Measurements from ENCODE around the gene COPS3. TPM values are rescaled to one million over a fixed set of nuclear protein-coding genes. Genes with fewer than 3 reads are reported as not detected.
"Not testable (repeated sequence)": the region's sequence is repeated elsewhere in the genome, so short reads cannot be mapped to it uniquely, and the experiment has no call there.

Gene COPS3
- polyA plus RNA-seq, 6 donors from 2014 or later: 80.2 to 117 (median 94.2) TPM

GRCh38 chr17:17289086-17289485 is 8.0 kb upstream of the COPS3 start:
- no peaks in the 10 kb centered on the region for H3K9me3 Mint-ChIP-seq
- DNase-seq: no peak
- H3K4me1 Mint-ChIP-seq: no peaks in the 10 kb centered on the region
- no peak overlapping the region for H3K27ac Mint-ChIP-seq
- no peak for ATAC-seq (ENCODE audit: low read depth in 2 of 2)
- H3K27me3 Mint-ChIP-seq: no peaks in the 10 kb centered on the region
- H3K4me3 Mint-ChIP-seq: peak overlapping the region in 1 of 8 donors; percentile 35
- no peaks in the 10 kb centered on the region for H3K36me3 Mint-ChIP-seq

DNA sequence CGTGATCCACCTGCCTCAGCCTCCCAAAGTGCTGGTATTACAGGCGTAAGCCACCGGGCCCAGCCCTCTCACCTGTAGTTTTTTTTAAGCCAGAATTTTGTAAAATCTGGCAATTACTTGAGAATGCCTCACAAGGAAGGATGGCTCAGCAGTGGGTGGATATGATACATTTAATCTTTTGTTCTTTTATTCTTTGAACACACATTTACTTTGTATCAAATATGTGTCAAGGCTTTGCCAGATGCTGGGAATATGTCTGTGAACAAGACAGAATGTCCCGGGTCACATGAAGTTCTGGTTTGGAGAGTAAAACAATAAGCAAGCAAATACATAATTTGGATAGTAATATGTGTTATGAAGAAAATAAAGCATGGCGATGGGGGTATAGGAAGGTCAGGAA is 4.9 kb upstream of the COPS3 start:
- Mint-ChIP-seq H3K36me3 (no peaks in the 10 kb centered on the region), H3K9me3 (no peaks in the 10 kb centered on the region), H3K27ac (peak overlapping the region in 1 of 6 donors; percentile 49), H3K27me3 (no peaks in the 10 kb centered on the region), H3K4me3 (no peak overlapping the region), H3K4me1 (peaks cover 13 to 14% (median 14%) of the 10 kb centered on the region in 3 donors)
- no peak for ATAC-seq (ENCODE audit: low read depth in 2 of 2)
- no peak for DNase-seq

DNA sequence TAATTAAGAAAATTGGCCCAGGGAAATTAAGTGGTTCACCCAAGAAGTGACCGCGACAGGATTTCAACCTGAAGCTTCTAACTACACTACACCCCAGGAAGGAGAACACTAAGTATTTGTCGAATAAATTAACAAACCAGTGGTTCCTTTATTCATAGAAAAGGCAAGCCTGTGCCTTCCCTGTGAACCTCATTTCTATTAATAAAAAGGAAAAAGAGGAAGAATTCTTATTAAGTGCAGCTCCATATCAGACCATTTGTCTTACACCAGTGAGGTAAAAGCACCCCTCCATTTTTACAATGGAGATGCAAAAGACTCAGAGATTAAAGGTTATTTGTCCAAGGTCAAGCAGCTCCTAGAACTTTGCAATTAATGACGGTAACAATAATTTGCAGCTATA is 1.7 kb downstream of the COPS3 start:
- H3K9me3 Mint-ChIP-seq: no peaks in the 10 kb centered on the region
- H3K4me1 Mint-ChIP-seq: peaks cover 31 to 49% (median 46%) of the 10 kb centered on the region in 3 donors
- no peaks in the 10 kb centered on the region for H3K36me3 Mint-ChIP-seq
- no peak for ATAC-seq (ENCODE audit: low read depth in 2 of 2)
- peak overlapping the region; percentile 77 to 97 (median 93) for H3K4me3 Mint-ChIP-seq
- DNase-seq: no peak
- H3K27ac Mint-ChIP-seq: peak overlapping the region in 2 of 6 donors; percentile 62 to 96
- H3K27me3 Mint-ChIP-seq: no peaks in the 10 kb centered on the region

DNA sequence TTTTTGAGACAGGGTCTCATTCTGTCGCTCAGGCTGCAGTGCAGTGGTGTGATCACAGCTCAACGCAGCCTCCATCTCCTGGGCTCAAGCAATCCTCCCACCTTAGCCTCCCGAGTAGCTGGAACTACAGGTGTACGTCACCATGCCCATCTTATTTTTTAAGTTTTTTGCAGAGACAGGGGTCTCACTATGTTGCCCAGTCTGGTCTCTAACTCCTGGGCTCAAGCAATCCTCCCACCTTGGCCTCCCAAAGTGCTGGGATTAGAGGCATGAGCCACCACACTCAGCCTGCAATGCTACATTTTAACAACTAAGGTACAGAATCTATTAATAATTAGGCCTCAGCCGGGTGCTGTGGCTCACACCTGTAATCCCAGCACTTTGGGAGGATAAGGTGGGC is 3.6 kb downstream of the COPS3 start:
- not testable (repeated sequence) for H3K9me3 Mint-ChIP-seq; H3K27me3 Mint-ChIP-seq; ATAC-seq (ENCODE audit: low read depth in 2 of 2); DNase-seq; H3K36me3 Mint-ChIP-seq
- Mint-ChIP-seq H3K27ac (peak overlapping the region in 3 of 6 donors; percentile 47 to 63 (median 57)), H3K4me1 (peaks cover 26 to 49% (median 45%) of the 10 kb centered on the region in 3 donors), H3K4me3 (peak overlapping the region in 1 of 8 donors; percentile 12)

- no peak overlapping the region for H3K27ac Mint-ChIP-seq
- peaks cover 17 to 37% (median 32%) of the 10 kb centered on the region in 3 donors for H3K4me1 Mint-ChIP-seq
- ATAC-seq (ENCODE audit: low read depth in 2 of 2) (no peak), DNase-seq (no peak)
- H3K27me3 Mint-ChIP-seq: no peaks in the 10 kb centered on the region
- H3K4me3 Mint-ChIP-seq: peak overlapping the region in 1 of 8 donors; percentile 45
- no peaks in the 10 kb centered on the region for H3K9me3 Mint-ChIP-seq
- peaks cover 0 to 7% of the 10 kb centered on the region in 2 donors for H3K36me3 Mint-ChIP-seq
Observed at GRCh38 chr17:17275971-17276370, 5.1 kb downstream of the COPS3 start.

GRCh38 chr17:17269926-17270773 is 10.9 kb downstream of the COPS3 start:
- peaks cover 0 to 12% of the 10 kb centered on the region in 2 donors for H3K36me3 Mint-ChIP-seq
- DNase-seq: no peak
- no peaks in the 10 kb centered on the region for H3K9me3 Mint-ChIP-seq
- H3K4me3 Mint-ChIP-seq: no peak overlapping the region
- H3K27me3 Mint-ChIP-seq: no peaks in the 10 kb centered on the region
- peaks cover 0 to 4% (median 3%) of the 10 kb centered on the region in 3 donors for H3K4me1 Mint-ChIP-seq
- peak in 1 of 2 donors; percentile 25 for ATAC-seq (ENCODE audit: low read depth in 2 of 2)
- H3K27ac Mint-ChIP-seq: no peak overlapping the region

GRCh38 chr17:17264430-17264829 is 16.6 kb downstream of the COPS3 start:
- peak overlapping the region in 1 of 6 donors; percentile 8 for H3K27ac Mint-ChIP-seq
- no peaks in the 10 kb centered on the region for H3K9me3 Mint-ChIP-seq
- ATAC-seq (ENCODE audit: low read depth in 2 of 2) (no peak), DNase-seq (no peak)
- no peaks in the 10 kb centered on the region for H3K4me1 Mint-ChIP-seq
- H3K36me3 Mint-ChIP-seq: peaks cover 0 to 20% of the 10 kb centered on the region in 2 donors
- H3K4me3 Mint-ChIP-seq: no peak overlapping the region
- H3K27me3 Mint-ChIP-seq: no peaks in the 10 kb centered on the region

- Mint-ChIP-seq H3K4me3 (no peak overlapping the region), H3K27me3 (no peaks in the 10 kb centered on the region), H3K27ac (peak overlapping the region in 2 of 6 donors; percentile 11 to 44), H3K4me1 (no peaks in the 10 kb centered on the region), H3K9me3 (no peaks in the 10 kb centered on the region), H3K36me3 (peaks cover 11 to 13% of the 10 kb centered on the region in 2 donors)
- ATAC-seq (ENCODE audit: low read depth in 2 of 2) (no peak), DNase-seq (no peak)
Observed at GRCh38 chr17:17258998-17259397, 22.0 kb downstream of the COPS3 start.

DNA sequence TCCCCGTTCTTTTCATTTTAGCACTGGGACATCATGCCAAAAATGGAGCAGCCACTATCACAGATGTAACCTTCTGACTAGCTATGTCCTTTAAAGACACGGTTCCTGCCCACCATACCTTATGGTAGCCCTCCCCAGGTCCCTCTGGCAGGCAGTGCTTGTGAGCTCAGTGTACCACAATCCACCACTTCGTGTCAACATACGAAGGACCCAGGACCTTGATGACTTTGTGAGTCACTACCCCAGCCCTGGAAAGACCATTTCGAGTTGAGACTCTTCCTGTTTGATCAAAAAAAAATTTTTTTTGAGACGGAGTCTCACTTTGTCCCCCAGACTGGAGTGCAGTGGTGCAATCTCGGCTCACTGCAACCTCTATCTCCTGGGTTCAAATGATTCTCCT is 23.0 kb downstream of the COPS3 start:
- no peaks in the 10 kb centered on the region for H3K27me3 Mint-ChIP-seq
- ATAC-seq (ENCODE audit: low read depth in 2 of 2) (no peak), DNase-seq (no peak)
- H3K4me3 Mint-ChIP-seq: no peak overlapping the region
- peak overlapping the region in 1 of 6 donors; percentile 59 for H3K27ac Mint-ChIP-seq
- H3K4me1 Mint-ChIP-seq: no peaks in the 10 kb centered on the region
- peaks cover 18 to 20% of the 10 kb centered on the region in 2 donors for H3K36me3 Mint-ChIP-seq
- no peaks in the 10 kb centered on the region for H3K9me3 Mint-ChIP-seq

DNA sequence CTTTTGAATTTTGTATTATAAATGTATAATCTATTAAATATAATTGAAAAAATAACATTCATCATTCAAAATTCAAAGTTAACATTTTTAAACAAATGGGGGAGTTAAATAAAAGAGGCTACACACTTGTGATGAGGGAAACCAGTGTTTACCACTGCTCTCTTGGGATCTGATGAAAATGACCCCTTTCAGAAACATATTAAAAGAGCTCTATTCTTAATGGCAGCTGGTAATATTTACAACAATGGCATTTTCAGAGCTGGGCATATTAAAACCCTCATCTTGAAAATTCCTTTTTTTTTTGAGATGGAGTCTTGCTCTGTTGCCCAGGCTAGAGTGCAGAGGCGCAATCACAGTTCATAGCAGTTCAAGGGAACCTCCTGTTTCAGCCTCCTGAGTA is 24.7 kb downstream of the COPS3 start:
- H3K27me3 Mint-ChIP-seq: no peaks in the 10 kb centered on the region
- H3K27ac Mint-ChIP-seq: no peak overlapping the region
- no peaks in the 10 kb centered on the region for H3K9me3 Mint-ChIP-seq
- DNase-seq: no peak
- H3K4me1 Mint-ChIP-seq: no peaks in the 10 kb centered on the region
- no peak for ATAC-seq (ENCODE audit: low read depth in 2 of 2)
- H3K36me3 Mint-ChIP-seq: peaks cover 21 to 24% of the 10 kb centered on the region in 2 donors
- no peak overlapping the region for H3K4me3 Mint-ChIP-seq

GRCh38 chr17:17255689-17256088 is 25.4 kb downstream of the COPS3 start:
- not testable (repeated sequence) for H3K9me3 Mint-ChIP-seq; ATAC-seq (ENCODE audit: low read depth in 2 of 2); H3K27me3 Mint-ChIP-seq; H3K4me1 Mint-ChIP-seq; H3K4me3 Mint-ChIP-seq; DNase-seq
- H3K27ac Mint-ChIP-seq: peak overlapping the region in 1 of 6 donors; percentile 80
- peaks cover 21 to 24% of the 10 kb centered on the region in 2 donors for H3K36me3 Mint-ChIP-seq

DNA sequence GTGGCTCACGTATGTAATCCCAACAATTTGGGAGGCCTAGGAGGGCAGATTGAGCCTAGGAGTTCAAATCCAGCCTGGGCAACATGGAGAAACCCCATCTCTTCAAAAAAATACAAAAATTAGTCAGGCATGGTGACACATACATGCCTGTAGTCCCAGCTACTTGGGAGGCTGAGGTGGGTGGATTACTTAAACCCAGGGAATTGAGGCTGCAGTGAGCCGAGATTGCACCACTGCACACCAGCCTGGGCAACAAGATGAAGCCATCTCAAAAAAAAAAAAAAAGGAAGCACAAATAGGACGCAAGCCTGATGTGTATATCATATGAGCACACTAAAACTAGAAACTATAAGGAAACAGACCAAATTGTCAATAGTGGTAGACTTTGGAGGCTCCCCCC is 27.0 kb downstream of the COPS3 start:
- Mint-ChIP-seq H3K36me3 (peaks cover 17 to 19% of the 10 kb centered on the region in 2 donors), H3K27ac (no peak overlapping the region)
- ATAC-seq (ENCODE audit: low read depth in 2 of 2): no peak

GRCh38 chr17:17253406-17253805 is 27.6 kb downstream of the COPS3 start:
- Mint-ChIP-seq H3K27me3 (no peaks in the 10 kb centered on the region), H3K4me1 (no peaks in the 10 kb centered on the region), H3K4me3 (no peak overlapping the region), H3K36me3 (peaks cover 13 to 20% of the 10 kb centered on the region in 2 donors), H3K27ac (peak overlapping the region in 1 of 6 donors; percentile 32), H3K9me3 (no peaks in the 10 kb centered on the region)
- ATAC-seq (ENCODE audit: low read depth in 2 of 2) (no peak), DNase-seq (no peak)

More for the DNA sequence above, 27.0 kb downstream of the COPS3 start:
- H3K4me3 Mint-ChIP-seq: no peak overlapping the region
- no peaks in the 10 kb centered on the region for H3K4me1 Mint-ChIP-seq
- H3K27me3 Mint-ChIP-seq: no peaks in the 10 kb centered on the region
- no peak for DNase-seq
- no peaks in the 10 kb centered on the region for H3K9me3 Mint-ChIP-seq

DNA sequence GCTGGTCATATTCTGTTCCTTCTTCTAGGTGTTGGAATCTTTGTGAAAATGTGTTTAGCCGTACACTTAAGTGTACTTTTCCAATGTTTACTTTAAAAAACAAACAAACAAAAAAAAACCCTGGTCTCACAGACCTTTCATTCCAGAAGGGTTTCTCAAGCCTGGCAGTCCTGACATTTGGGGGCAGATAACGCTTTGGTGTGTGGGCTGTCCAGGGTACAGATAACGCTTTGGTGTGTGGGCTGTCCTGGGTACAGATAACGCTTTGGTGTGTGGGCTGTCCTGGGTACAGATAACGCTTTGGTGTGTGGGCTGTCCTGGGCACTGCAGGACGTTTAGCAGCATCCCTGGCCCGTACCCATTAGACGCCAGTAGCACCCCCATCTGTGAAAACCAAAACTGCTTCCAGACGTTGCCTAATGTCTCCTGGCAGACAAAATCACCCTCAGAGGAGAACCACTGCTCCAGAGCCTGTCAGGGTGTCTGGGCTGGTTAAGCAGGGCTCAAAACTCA is 28.8 kb downstream of the COPS3 start:
- DNase-seq: no peak
- H3K27me3 Mint-ChIP-seq: no peaks in the 10 kb centered on the region
- no peak overlapping the region for H3K4me3 Mint-ChIP-seq
- peaks cover 8 to 17% of the 10 kb centered on the region in 2 donors for H3K36me3 Mint-ChIP-seq
- ATAC-seq (ENCODE audit: low read depth in 2 of 2): no peak
- H3K9me3 Mint-ChIP-seq: no peaks in the 10 kb centered on the region
- no peaks in the 10 kb centered on the region for H3K4me1 Mint-ChIP-seq
- no peak overlapping the region for H3K27ac Mint-ChIP-seq
